Endothelial cell of umbilical vein (primary cell): ENCODE data around the gene TXNRD1. TPM values are rescaled to one million over a fixed set of nuclear protein-coding genes. Genes with fewer than 3 reads are reported as not detected.

Experiments
- BruUV-seq: library from RNA; stranded (reverse); fragments of 400-500 nt; replicated peaks from 2 replicates; lab custom pipeline; 2021; lab: Mats Ljungman, UMichigan
- CTCF ChIA-PET: fragments of 300-600, 350-600 bp; sonication (Branson Sonifier 250); formaldehyde crosslinking; loops from one replicate; lab custom pipeline; 2021; ENCODE audit warnings: antibody characterized with exemption, inconsistent platforms; lab: Charles Lee
- POLR2A ChIA-PET: fragments of 300-600, 350-600 bp; sonication (Branson Sonifier 250); formaldehyde crosslinking; loops from one replicate; lab custom pipeline; 2021; ENCODE audit warnings: antibody characterized with exemption, inconsistent platforms; lab: Charles Lee
- DNase-seq: peaks from one replicate; pipeline ENCODE4 v3.0.0-alpha.2; 2011; ENCODE audit warnings: low read depth, low spot score
- FAIRE-seq: peaks from 2 replicates; lab custom pipeline; 2011; peaks lifted over from hg19 to GRCh38; lab: Jason Lieb, UNC
- H2AFZ ChIP-seq: 2 replicates; pipeline ENCODE4 v1.6.0; 2012; ENCODE audit warnings: low read depth, low read length, control low read depth, inconsistent platforms
- H3K27ac ChIP-seq: 2 replicates; pipeline ENCODE4 v1.5.1; 2011; ENCODE audit warnings: low read depth, mild to moderate bottlenecking, control low read depth, low read length, moderate library complexity; ENCODE audit not compliant: insufficient read depth
- H3K27me3 ChIP-seq, 2 experiments: 2 replicates each; pipeline versions ENCODE4 v1.6.0 to v1.6.1; 2011; ENCODE audit warnings: low read length in 2 of 2, mixed read lengths in 1 of 2; ENCODE audit not compliant: control insufficient read depth in 2 of 2, insufficient read depth in 2 of 2
- H3K36me3 ChIP-seq, 2 experiments: 2 replicates in 1 of 2; 3 replicates in 1 of 2; pipeline ENCODE4 v1.5.1; 2011; ENCODE audit warnings: low read length in 2 of 2, mild to moderate bottlenecking in 1 of 2, moderate library complexity in 1 of 2; ENCODE audit not compliant: control insufficient read depth in 2 of 2, insufficient read depth in 2 of 2; ENCODE audit errors: extremely low read depth in 1 of 2
- H3K4me1 ChIP-seq: 3 replicates; pipeline ENCODE4 v1.5.1; 2011; ENCODE audit warnings: mild to moderate bottlenecking, low read length; ENCODE audit not compliant: control insufficient read depth, insufficient read depth; ENCODE audit errors: extremely low read depth
- H3K4me2 ChIP-seq: 2 replicates; pipeline ENCODE4 v1.6.1; 2011; ENCODE audit warnings: low read length, control low read depth, mixed read lengths; ENCODE audit not compliant: insufficient read depth
- H3K4me3 ChIP-seq, 3 experiments: fragments of 200-600 bp in 1 of 3; sonication (generic), shearing (Covaris generic) in 1 of 3; replicated peaks in 1 of 3; 2 replicates each; pipeline ENCODE4 v1.5.1; 2011 to 2016; ENCODE audit warnings: control low read depth in 3 of 3, low read length in 3 of 3, mild to moderate bottlenecking in 2 of 3, inconsistent platforms in 1 of 3, low read depth in 1 of 3, moderate library complexity in 1 of 3; ENCODE audit not compliant: insufficient read depth in 1 of 3
- H3K79me2 ChIP-seq: 2 replicates; pipeline ENCODE4 v1.6.0; 2012; ENCODE audit warnings: low read length, inconsistent platforms; ENCODE audit not compliant: control insufficient read depth, insufficient read depth
- H3K9ac ChIP-seq: replicated peaks from 2 replicates; pipeline ENCODE3; 2011; ENCODE audit warnings: low read length, control low read depth; ENCODE audit not compliant: insufficient read depth; ENCODE audit errors: extremely low read depth
- H3K9me1 ChIP-seq: replicated peaks from 3 replicates; pipeline ENCODE4 v1.6.0; 2011; ENCODE audit warnings: mild to moderate bottlenecking, low read length; ENCODE audit not compliant: control insufficient read depth, insufficient read depth; ENCODE audit errors: extremely low read depth
- H3K9me3 ChIP-seq: replicated peaks from 2 replicates; pipeline ENCODE4 v1.5.1; 2012; ENCODE audit warnings: low read length, inconsistent platforms; ENCODE audit not compliant: control insufficient read depth, insufficient read depth
- H4K20me1 ChIP-seq: replicated peaks from 2 replicates; pipeline ENCODE3; 2011; ENCODE audit warnings: mild to moderate bottlenecking, low read length; ENCODE audit not compliant: control insufficient read depth, insufficient read depth; ENCODE audit errors: extremely low read depth
- CTCF ChIP-seq, 2 donors: IDR thresholded peaks; 1 replicate in 1 of 2; 2 replicates in 1 of 2; pipeline ENCODE4 v1.5.1; 2011; ENCODE audit warnings: low read length in 2 of 2, mild to moderate bottlenecking in 2 of 2, moderate library complexity in 2 of 2, control low read depth in 1 of 2, inconsistent platforms in 1 of 2, low read depth in 1 of 2; ENCODE audit not compliant: insufficient read depth in 1 of 2; ENCODE audit errors: extremely low read depth in 1 of 2
- EZH2 ChIP-seq: IDR thresholded peaks from 2 replicates; pipeline ENCODE4 v1.6.1; 2012; ENCODE audit warnings: borderline replicate concordance, low read depth, mild to moderate bottlenecking, moderate library complexity, low read length, inconsistent platforms; ENCODE audit not compliant: severe bottlenecking
- FOS ChIP-seq: IDR thresholded peaks from 2 replicates; pipeline ENCODE4 v1.6.1; 2011; ENCODE audit warnings: mild to moderate bottlenecking, low read length, moderate library complexity, borderline replicate concordance; ENCODE audit not compliant: insufficient read depth
- GATA2 ChIP-seq: IDR thresholded peaks from 2 replicates; pipeline ENCODE4 v1.7.0; 2011; ENCODE audit warnings: low read depth, mild to moderate bottlenecking, moderate library complexity, mixed read lengths, low read length; ENCODE audit not compliant: insufficient read length, insufficient read depth
- JUN ChIP-seq: IDR thresholded peaks from 2 replicates; pipeline ENCODE4 v1.6.1; 2011; ENCODE audit warnings: borderline replicate concordance, low read depth; ENCODE audit not compliant: insufficient read length, insufficient read depth
- MYC ChIP-seq: IDR thresholded peaks from one replicate; pipeline ENCODE4 v1.6.1; 2011; ENCODE audit warnings: mild to moderate bottlenecking, low read depth, low read length
- POLR2A ChIP-seq: IDR thresholded peaks from 2 replicates; pipeline ENCODE4 v1.6.1; 2012; ENCODE audit warnings: low read depth, mild to moderate bottlenecking, control low read depth, low read length
- POLR2AphosphoS5 ChIP-seq: IDR thresholded peaks from 2 replicates; pipeline ENCODE4 v1.6.1; 2012; ENCODE audit warnings: low read depth, mild to moderate bottlenecking, control low read depth, low read length, moderate library complexity; ENCODE audit not compliant: insufficient read depth
- dilution Hi-C: fragments of 300-500 bp; cut with MboI; formaldehyde crosslinking; loops from one replicate; pipeline ENCODE4 v1.15.0; 2019; ENCODE audit warnings: low sequenced_read_pairs; ENCODE audit not compliant: extremely low pct_ligation_motif_present
- intact Hi-C: fragments of 100-400 bp; cut with micrococcal nuclease; formaldehyde crosslinking; loops from one replicate; pipeline ENCODE4 v1.10.0; 2022
- polyA plus RNA-seq, 4 experiments: library from polyadenylated mRNA; depleted of rRNA in 3 of 4; stranded (reverse) in 3 of 4; unstranded in 1 of 4; fragments of >200 nt; gene quantifications; 2 replicates each; pipeline versions ENCODE4 v1.2.1 to v1.2.3, GENCODE V29; 2011 to 2012; ENCODE audit warnings: missing spikeins in 1 of 4
- total RNA-seq: library from RNA; stranded (reverse); gene quantifications from 2 replicates; pipeline ENCODE4 v1.2.3, GENCODE V29; 2021
- TF ChIP-seq, protein P1 (sequence below): IDR thresholded peaks from 2 replicates; pipeline ENCODE4 v1.6.1; 2011; ENCODE audit not compliant: insufficient read depth, insufficient read length

The TXNRD1 gene
- total and polyA plus RNA-seq, 2 donors (not counting 3 experiments of a cell fraction or from before 2014, with no cell fraction given), result 309 to 566 TPM

DNA sequence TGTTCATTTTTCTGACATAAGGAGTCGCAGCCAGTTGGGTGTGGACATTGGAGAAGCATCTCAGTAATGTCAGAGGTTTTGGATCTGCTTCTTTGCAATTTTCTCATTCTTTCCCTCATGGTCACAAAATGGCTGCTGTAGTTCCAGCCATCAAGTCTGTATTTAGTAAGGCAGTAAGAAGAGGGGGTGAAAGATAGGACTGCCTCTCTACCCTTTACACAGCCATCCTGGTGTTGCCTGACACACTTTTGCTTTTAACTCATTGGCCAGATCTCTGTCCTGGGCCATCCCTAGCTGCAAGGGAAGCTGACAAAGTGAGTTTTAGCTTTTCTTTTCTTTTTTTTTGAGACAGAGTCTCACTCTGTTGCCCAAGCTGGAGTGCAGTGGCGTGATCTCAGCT is 154.1 kb downstream of the TXNRD1 start:
- peaks cover 3% of the 10 kb centered on the region for H3K9me3 ChIP-seq
- H3K4me2 ChIP-seq, result no peak overlapping the region
- no peaks in the 10 kb centered on the region for H3K9me1 ChIP-seq
- BruUV-seq, result no TSS peak
- FAIRE-seq, result no peak
- ChIA-PET CTCF (interaction anchor here (2.4 kb wide), 1 partner anchor 12 kb away, joined by 8 read pairs; no protein-coding TSS in a partner anchor), POLR2A (no interaction called here)
- no peak overlapping the region for H3K27ac ChIP-seq
- no peaks in the 10 kb centered on the region for H3K27me3 ChIP-seq
- dilution Hi-C loops (no loop called here), intact Hi-C loops (loop anchor here (5.0 kb wide), 1 partner anchor 588 kb away; the partner anchor contains the start of gene SLC41A2)
- H3K4me1 ChIP-seq, result peaks cover 20% of the 10 kb centered on the region
- no peak for DNase-seq
- no peaks in the 10 kb centered on the region for H3K36me3 ChIP-seq
- no peak overlapping the region for H3K9ac ChIP-seq
- no peaks in the 10 kb centered on the region for H3K79me2 ChIP-seq
- H2AFZ ChIP-seq, result no peak overlapping the region
- no peak overlapping the region for H3K4me3 ChIP-seq
- no peaks in the 10 kb centered on the region for H4K20me1 ChIP-seq
- TF ChIP-seq, protein P1, sequence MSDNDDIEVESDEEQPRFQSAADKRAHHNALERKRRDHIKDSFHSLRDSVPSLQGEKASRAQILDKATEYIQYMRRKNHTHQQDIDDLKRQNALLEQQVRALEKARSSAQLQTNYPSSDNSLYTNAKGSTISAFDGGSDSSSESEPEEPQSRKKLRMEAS, result no peak
- TF ChIP-seq FOS (no peak), GATA2 (no peak), CTCF (IDR thresholded peaks at IDR 0.05; ENCODE audit: extremely low read depth in 1 of 2, insufficient read depth in 1 of 2, low read depth in 1 of 2, low read length in 2 of 2) (no peak), POLR2A (no peak), MYC (no peak), EZH2 (no peak), POLR2AphosphoS5 (no peak), JUN (no peak)
